IMR-90 (cell line): Measurements from ENCODE around the gene HSD17B11. TPM values are rescaled to one million over a fixed set of nuclear protein-coding genes. Genes with fewer than 3 reads are reported as not detected.

Experiments used
- ATAC-seq: fragments of 200-7000 bp; cut with Tn5 transposase; 2 replicates; pipeline ENCODE4 v1.9.1; 2020; ENCODE audit warnings: low read depth, mild to moderate bottlenecking, moderate library complexity
- BruUV-seq: library from RNA; stranded (reverse); fragments of 400-500 nt; replicated peaks from 2 replicates; lab custom pipeline; 2021; lab: Mats Ljungman, UMichigan
- CTCF ChIA-PET: fragments of 300-600 bp; formaldehyde crosslinking; extraction: SDS; loops from one replicate; lab custom pipeline; 2021; ENCODE audit warnings: antibody characterized with exemption; lab: Yijun Ruan, JAX
- POLR2A ChIA-PET: fragments of 300-600 bp; sonication (Branson Sonifier 250); formaldehyde crosslinking; loops from one replicate; lab custom pipeline; 2022; ENCODE audit warnings: antibody characterized with exemption; ENCODE audit not compliant: unreplicated experiment; lab: Charles Lee
- DNase-seq: peaks from one replicate; pipeline ENCODE4 v3.0.0; 2013
- H2AFZ ChIP-seq: replicated peaks from 2 replicates; pipeline ENCODE3; 2013; ENCODE audit warnings: low read length, mild to moderate bottlenecking; ENCODE audit not compliant: poor library complexity
- H2AK5ac ChIP-seq: 2 replicates; pipeline ENCODE4 v1.6.1; 2013; ENCODE audit warnings: low read depth, low read length, inconsistent platforms
- H2AK9ac ChIP-seq: replicated peaks from 2 replicates; pipeline ENCODE3; 2013; ENCODE audit warnings: mild to moderate bottlenecking, low read depth, low read length, moderate library complexity; ENCODE audit not compliant: poor library complexity
- H2BK120ac ChIP-seq: 2 replicates; pipeline ENCODE4 v1.6.1; 2013; ENCODE audit warnings: low read depth, low read length, inconsistent platforms
- H2BK15ac ChIP-seq: 3 replicates; pipeline ENCODE4 v1.6.1; 2013; ENCODE audit warnings: low read depth, low read length, inconsistent platforms
- H2BK20ac ChIP-seq: 2 replicates; pipeline ENCODE4 v1.6.1; 2013; ENCODE audit warnings: low read depth, mild to moderate bottlenecking, inconsistent platforms, low read length, moderate library complexity
- H2BK5ac ChIP-seq: 2 replicates; pipeline ENCODE4 v1.6.1; 2013; ENCODE audit warnings: mild to moderate bottlenecking, low read depth, low read length, inconsistent platforms; ENCODE audit not compliant: poor library complexity, severe bottlenecking
- H3K14ac ChIP-seq: replicated peaks from 2 replicates; pipeline ENCODE4 v1.6.1; 2013; ENCODE audit warnings: low read depth, low read length, inconsistent platforms
- H3K18ac ChIP-seq: 2 replicates; pipeline ENCODE4 v1.6.1; 2013; ENCODE audit warnings: low read depth, low read length, control low read depth
- H3K23ac ChIP-seq: 2 replicates; pipeline ENCODE4 v1.6.1; 2013; ENCODE audit warnings: low read depth, low read length, inconsistent platforms
- H3K27ac ChIP-seq: 2 replicates; pipeline ENCODE4 v1.5.1; 2013; ENCODE audit warnings: mild to moderate bottlenecking, control low read depth, low read length; ENCODE audit not compliant: insufficient read depth
- H3K27me3 ChIP-seq: 2 replicates; pipeline ENCODE4 v1.6.1; 2013; ENCODE audit warnings: low read length; ENCODE audit not compliant: control insufficient read depth, insufficient read depth
- H3K36me3 ChIP-seq: 2 replicates; pipeline ENCODE4 v1.6.1; 2013; ENCODE audit warnings: low read length, mixed read lengths; ENCODE audit not compliant: control insufficient read depth, insufficient read depth
- H3K4ac ChIP-seq: 2 replicates; pipeline ENCODE4 v1.6.1; 2013; ENCODE audit warnings: low read depth, low read length, inconsistent platforms
- H3K4me1 ChIP-seq: 2 replicates; pipeline ENCODE4 v1.6.1; 2013; ENCODE audit warnings: low read length, mixed read lengths; ENCODE audit not compliant: control insufficient read depth, insufficient read depth
- H3K4me2 ChIP-seq: 2 replicates; pipeline ENCODE4 v1.6.1; 2013; ENCODE audit warnings: low read depth, mild to moderate bottlenecking, control low read depth, low read length, moderate library complexity
- H3K4me3 ChIP-seq: 2 replicates; pipeline ENCODE4 v1.5.1; 2013; ENCODE audit warnings: low read depth, mild to moderate bottlenecking, control low read depth, low read length, moderate library complexity; ENCODE audit not compliant: insufficient read depth
- H3K56ac ChIP-seq: 2 replicates; pipeline ENCODE4 v1.6.1; 2013; ENCODE audit warnings: low read length, inconsistent platforms; ENCODE audit not compliant: insufficient read depth; ENCODE audit errors: extremely low read depth
- H3K79me1 ChIP-seq, 2 experiments: 2 replicates each; pipeline ENCODE4 v1.6.1; 2013; ENCODE audit warnings: low read length in 2 of 2, inconsistent platforms in 1 of 2, low read depth in 1 of 2
- H3K9ac ChIP-seq: 2 replicates; pipeline ENCODE4 v1.6.1; 2013; ENCODE audit warnings: low read depth, low read length, control low read depth
- H3K9me1 ChIP-seq: 2 replicates; pipeline ENCODE4 v1.6.1; 2013; ENCODE audit warnings: low read length, inconsistent platforms; ENCODE audit not compliant: insufficient read depth
- H3K9me3 ChIP-seq: 2 replicates; pipeline ENCODE4 v1.6.1; 2013; ENCODE audit warnings: low read length; ENCODE audit not compliant: control insufficient read depth, insufficient read depth
- H4K20me1 ChIP-seq: 2 replicates; pipeline ENCODE4 v1.6.1; 2013; ENCODE audit warnings: low read length, inconsistent platforms; ENCODE audit not compliant: insufficient read depth
- H4K5ac ChIP-seq: 2 replicates; pipeline ENCODE4 v1.6.1; 2013; ENCODE audit warnings: mild to moderate bottlenecking, low read depth, low read length, control low read depth
- H4K8ac ChIP-seq, 2 experiments: 2 replicates each; pipeline ENCODE4 v1.6.1; 2013; ENCODE audit warnings: low read depth in 2 of 2, low read length in 2 of 2, control low read depth in 1 of 2, inconsistent platforms in 1 of 2
- H4K91ac ChIP-seq: 2 replicates; pipeline ENCODE4 v1.6.1; 2013; ENCODE audit warnings: low read depth, low read length, inconsistent platforms; ENCODE audit not compliant: insufficient read depth
- BHLHE40 ChIP-seq: fragments of 150-350 bp; IDR thresholded peaks from 2 replicates; pipeline ENCODE4 v1.6.1; 2016; ENCODE audit warnings: mild to moderate bottlenecking, low read depth, low read length
- CEBPB ChIP-seq: IDR thresholded peaks from 2 replicates; pipeline ENCODE4 v1.6.1; 2012; ENCODE audit warnings: low read depth, low read length, improper control_type of control experiment
- CHD1 ChIP-seq: IDR thresholded peaks from 2 replicates; pipeline ENCODE4 v1.6.1; 2012; ENCODE audit warnings: low read depth, low read length, improper control_type of control experiment
- FOS ChIP-seq: fragments of 150-350 bp; IDR thresholded peaks from 2 replicates; pipeline ENCODE4 v1.6.1; 2016; ENCODE audit warnings: low read depth, low read length
- MAFK ChIP-seq: IDR thresholded peaks from 2 replicates; pipeline ENCODE4 v1.6.1; 2012; ENCODE audit warnings: low read depth, low read length, improper control_type of control experiment
- MAZ ChIP-seq: IDR thresholded peaks from 2 replicates; pipeline ENCODE4 v1.6.1; 2012; ENCODE audit warnings: low read depth, mild to moderate bottlenecking, low read length, improper control_type of control experiment, moderate library complexity, borderline replicate concordance
- MXI1 ChIP-seq: IDR thresholded peaks from 2 replicates; pipeline ENCODE4 v1.6.1; 2012; ENCODE audit warnings: low read depth, mild to moderate bottlenecking, low read length, moderate library complexity, borderline replicate concordance
- NFE2L2 ChIP-seq: fragments of 150-350 bp; IDR thresholded peaks from 2 replicates; pipeline ENCODE4 v1.6.1; 2016; ENCODE audit warnings: low read depth, mild to moderate bottlenecking, low read length
- POLR2A ChIP-seq: IDR thresholded peaks from 2 replicates; pipeline ENCODE4 v1.6.1; 2012; ENCODE audit warnings: mild to moderate bottlenecking, low read depth, low read length
- RAD21 ChIP-seq: IDR thresholded peaks from 2 replicates; pipeline ENCODE4 v1.6.1; 2012; ENCODE audit warnings: low read length, improper control_type of control experiment
- RCOR1 ChIP-seq: IDR thresholded peaks from 2 replicates; pipeline ENCODE4 v1.6.1; 2012; ENCODE audit warnings: mild to moderate bottlenecking, low read length, improper control_type of control experiment; ENCODE audit not compliant: insufficient replicate concordance
- RFX5 ChIP-seq: IDR thresholded peaks from 2 replicates; pipeline ENCODE4 v1.8.0; 2012; ENCODE audit warnings: low read depth, mild to moderate bottlenecking, low read length, moderate library complexity
- SMC3 ChIP-seq: fragments of 150-350 bp; IDR thresholded peaks from 2 replicates; pipeline ENCODE4 v1.6.1; 2016; ENCODE audit warnings: low read depth, mild to moderate bottlenecking, antibody characterized with exemption, low read length, moderate library complexity
- WGBS, 2 experiments: methylation state at CpG; one replicate each; pipeline versions ENCODE4 v1.1.5 to v1.1.7; 2013; ENCODE audit warnings: missing lambda C conversion rate in 2 of 2; ENCODE audit not compliant: insufficient read length in 1 of 2; ENCODE audit errors: extremely low coverage in 2 of 2; 5-methylcytosine and 5-hydroxymethylcytosine counted together
- dilution Hi-C: fragments of 300-500 bp; cut with HindIII; formaldehyde crosslinking; loops from one replicate; pipeline ENCODE4 v1.14.3; 2018; ENCODE audit warnings: low sequenced_read_pairs; ENCODE audit not compliant: unreplicated experiment
- in situ Hi-C: fragments of 300-500 bp; cut with MboI; formaldehyde crosslinking; loops from 3 replicates; pipeline ENCODE4 v1.14.3; 2019; ENCODE audit warnings: low sequenced_read_pairs, inconsistent platforms, mixed read lengths
- intact Hi-C: fragments of 100-400 bp; cut with micrococcal nuclease; formaldehyde crosslinking; loops from 2 replicates; pipeline ENCODE4 v1.10.0; 2022
- polyA plus RNA-seq, 3 experiments: library from polyadenylated mRNA; depleted of rRNA; stranded (reverse); fragments of >200 nt; gene quantifications; 2 replicates each; pipeline ENCODE4 v1.2.3, GENCODE V29; 2012; ENCODE audit warnings: low replicate concordance in 1 of 3
- total RNA-seq: library from RNA; depleted of rRNA; stranded (reverse); fragments of >200 nt; gene quantifications from 2 replicates; pipeline ENCODE4 v1.2.3, GENCODE V29; 2012
- TF ChIP-seq, protein P1 (sequence below): fragments of 150-350 bp; IDR thresholded peaks from 2 replicates; pipeline ENCODE4 v1.6.1; 2016; ENCODE audit warnings: low read depth, mild to moderate bottlenecking, low read length, moderate library complexity, borderline replicate concordance
- TF ChIP-seq, protein P2 (sequence below): conservative IDR thresholded peaks from 2 replicates; pipeline ENCODE4 v1.5.1; 2012; ENCODE audit warnings: mild to moderate bottlenecking, low read depth, low read length, improper control_type of control experiment
- TF ChIP-seq, protein P3 (sequence below): fragments of 150-350 bp; IDR thresholded peaks from 2 replicates; pipeline ENCODE4 v1.6.1; 2017; ENCODE audit warnings: mild to moderate bottlenecking, antibody characterized with exemption, low read length, low read depth

HSD17B11 gene
- total and polyA plus RNA-seq, 2 of the 4 experiments (the other 2 are of a cell fraction): 11.3 to 12.0 TPM

DNA sequence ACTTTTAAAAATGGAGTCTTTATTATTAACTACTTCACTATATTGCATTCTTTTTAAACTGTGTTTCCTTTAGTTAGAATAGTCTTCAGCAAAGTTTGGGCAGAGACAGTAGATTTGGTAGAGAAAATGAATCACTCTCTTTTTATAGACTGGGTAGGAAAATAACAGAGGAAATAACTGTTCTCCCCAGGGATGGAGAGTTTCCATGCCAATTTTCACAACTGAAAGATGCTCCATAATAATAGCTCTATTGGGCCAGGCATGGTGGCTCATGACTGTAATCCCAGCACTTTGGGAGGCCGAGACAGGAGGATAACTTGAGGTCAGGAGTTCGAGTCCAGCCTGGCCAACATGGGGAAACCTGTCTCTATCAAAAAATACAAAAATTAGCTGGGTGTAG, 81.4 kb downstream of the HSD17B11 start:
- dilution Hi-C loops: no loop called here

More for the DNA sequence above, 81.4 kb downstream of the HSD17B11 start:
- in situ Hi-C loops: no loop called here
- Histone ChIP-seq H3K4me2 (no peak overlapping the region), H3K18ac (no peak overlapping the region), H3K36me3 (no peaks in the 10 kb centered on the region), H2AK5ac (no peak overlapping the region), H3K4ac (no peak overlapping the region), H3K9ac (no peak overlapping the region), H3K9me1 (no peaks in the 10 kb centered on the region), H3K27me3 (no peaks in the 10 kb centered on the region), H4K20me1 (no peaks in the 10 kb centered on the region), H3K79me1 (no peaks in the 10 kb centered on the region), H4K5ac (no peak overlapping the region), H2BK20ac (no peak overlapping the region), H2BK15ac (no peak overlapping the region), H2BK5ac (no peak overlapping the region), H2BK120ac (no peak overlapping the region), H3K4me1 (no peaks in the 10 kb centered on the region), H4K8ac (no peak overlapping the region), H2AK9ac (no peak overlapping the region), H3K4me3 (no peak overlapping the region), H2AFZ (no peak overlapping the region), H3K23ac (no peak overlapping the region), H3K14ac (no peak overlapping the region), H3K56ac (no peak overlapping the region), H3K27ac (no peak overlapping the region), H4K91ac (no peak overlapping the region), H3K9me3 (no peaks in the 10 kb centered on the region)
- DNase-seq (no peak), ATAC-seq (no peak)
- POLR2A ChIA-PET: interaction anchor here (0.6 kb wide), 1 partner anchor 716 kb away, joined by 4 read pairs; the partner anchor contains the start of gene PTPN13
- no TSS peak for BruUV-seq
- WGBS, 2 experiments: no CpG with 5 or more reads among the region's 2 CpGs
- TF ChIP-seq, protein P1, sequence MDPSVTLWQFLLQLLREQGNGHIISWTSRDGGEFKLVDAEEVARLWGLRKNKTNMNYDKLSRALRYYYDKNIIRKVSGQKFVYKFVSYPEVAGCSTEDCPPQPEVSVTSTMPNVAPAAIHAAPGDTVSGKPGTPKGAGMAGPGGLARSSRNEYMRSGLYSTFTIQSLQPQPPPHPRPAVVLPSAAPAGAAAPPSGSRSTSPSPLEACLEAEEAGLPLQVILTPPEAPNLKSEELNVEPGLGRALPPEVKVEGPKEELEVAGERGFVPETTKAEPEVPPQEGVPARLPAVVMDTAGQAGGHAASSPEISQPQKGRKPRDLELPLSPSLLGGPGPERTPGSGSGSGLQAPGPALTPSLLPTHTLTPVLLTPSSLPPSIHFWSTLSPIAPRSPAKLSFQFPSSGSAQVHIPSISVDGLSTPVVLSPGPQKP: no peak
- TF ChIP-seq, protein P2, sequence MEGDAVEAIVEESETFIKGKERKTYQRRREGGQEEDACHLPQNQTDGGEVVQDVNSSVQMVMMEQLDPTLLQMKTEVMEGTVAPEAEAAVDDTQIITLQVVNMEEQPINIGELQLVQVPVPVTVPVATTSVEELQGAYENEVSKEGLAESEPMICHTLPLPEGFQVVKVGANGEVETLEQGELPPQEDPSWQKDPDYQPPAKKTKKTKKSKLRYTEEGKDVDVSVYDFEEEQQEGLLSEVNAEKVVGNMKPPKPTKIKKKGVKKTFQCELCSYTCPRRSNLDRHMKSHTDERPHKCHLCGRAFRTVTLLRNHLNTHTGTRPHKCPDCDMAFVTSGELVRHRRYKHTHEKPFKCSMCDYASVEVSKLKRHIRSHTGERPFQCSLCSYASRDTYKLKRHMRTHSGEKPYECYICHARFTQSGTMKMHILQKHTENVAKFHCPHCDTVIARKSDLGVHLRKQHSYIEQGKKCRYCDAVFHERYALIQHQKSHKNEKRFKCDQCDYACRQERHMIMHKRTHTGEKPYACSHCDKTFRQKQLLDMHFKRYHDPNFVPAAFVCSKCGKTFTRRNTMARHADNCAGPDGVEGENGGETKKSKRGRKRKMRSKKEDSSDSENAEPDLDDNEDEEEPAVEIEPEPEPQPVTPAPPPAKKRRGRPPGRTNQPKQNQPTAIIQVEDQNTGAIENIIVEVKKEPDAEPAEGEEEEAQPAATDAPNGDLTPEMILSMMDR: no peak
- TF ChIP-seq RCOR1 (no peak), MAFK (no peak), FOS (no peak), RAD21 (no peak), MAZ (no peak), CHD1 (no peak), POLR2A (no peak), RFX5 (no peak), MXI1 (no peak), SMC3 (no peak), CEBPB (no peak), NFE2L2 (no peak), BHLHE40 (no peak)
- TF ChIP-seq, protein P3, sequence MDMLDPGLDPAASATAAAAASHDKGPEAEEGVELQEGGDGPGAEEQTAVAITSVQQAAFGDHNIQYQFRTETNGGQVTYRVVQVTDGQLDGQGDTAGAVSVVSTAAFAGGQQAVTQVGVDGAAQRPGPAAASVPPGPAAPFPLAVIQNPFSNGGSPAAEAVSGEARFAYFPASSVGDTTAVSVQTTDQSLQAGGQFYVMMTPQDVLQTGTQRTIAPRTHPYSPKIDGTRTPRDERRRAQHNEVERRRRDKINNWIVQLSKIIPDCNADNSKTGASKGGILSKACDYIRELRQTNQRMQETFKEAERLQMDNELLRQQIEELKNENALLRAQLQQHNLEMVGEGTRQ: no peak
- CTCF ChIA-PET: no interaction called here
- intact Hi-C loops: no loop called here
